ENCODE data around the gene POPDC2. TPM values are rescaled to one million over a fixed set of nuclear protein-coding genes. Genes with fewer than 3 reads are reported as not detected.

Gene POPDC2
- polyA plus RNA-seq, 2 donors: 1.4 to 1.8 TPM

Other genes with a start within 250 kb of the POPDC2 start
- gene TMEM39A, start 197.0 kb downstream of the POPDC2 start, polyA plus RNA-seq: 1 to 10 TPM; 4.4 to 6.2 TPM
- 1 to 10 TPM; 5.2 to 7.8 TPM for gene POGLUT1, start 191.6 kb downstream of the POPDC2 start, polyA plus RNA-seq
- gene TIMMDC1, start 162.0 kb downstream of the POPDC2 start, polyA plus RNA-seq: 10 to 100 TPM; 46.3 to 54.8 TPM
- gene CD80, start 101.0 kb downstream of the POPDC2 start, polyA plus RNA-seq: under 1 TPM in 1 of 2 donors, not detected in 1; 0.04 TPM
- gene ADPRH, start 81.1 kb downstream of the POPDC2 start, polyA plus RNA-seq: 1 to 10 TPM; 1.2 to 1.3 TPM
- 1 to 10 TPM in 1 of 2 donors, under 1 TPM in 1; 0.10 to 1.1 TPM for gene PLA1A, start 62.7 kb downstream of the POPDC2 start, polyA plus RNA-seq
- gene COX17, start 16.8 kb upstream of the POPDC2 start, polyA plus RNA-seq: 100 to 1,000 TPM in 1 of 2 donors, 10 to 100 TPM in 1; 72.7 to 116 TPM
- gene CFAP91, start 42.4 kb upstream of the POPDC2 start, polyA plus RNA-seq: under 1 TPM; 0.44 to 0.45 TPM
- under 1 TPM; 0.02 to 0.08 TPM for gene NR1I2, start 121.5 kb upstream of the POPDC2 start, polyA plus RNA-seq

All from esophagus (tissue), 2 donors.